Activated T-cell treated with anti-CD3 and anti-CD28 coated beads for 24 hours (primary cell): Measurements from ENCODE around the gene NDUFC1.

ENCODE experiments used
- DNase-seq: peaks from one replicate; pipeline ENCODE4 v3.0.0-alpha.2; 2020; ENCODE audit warnings: low read depth

The NDUFC1 gene

DNA sequence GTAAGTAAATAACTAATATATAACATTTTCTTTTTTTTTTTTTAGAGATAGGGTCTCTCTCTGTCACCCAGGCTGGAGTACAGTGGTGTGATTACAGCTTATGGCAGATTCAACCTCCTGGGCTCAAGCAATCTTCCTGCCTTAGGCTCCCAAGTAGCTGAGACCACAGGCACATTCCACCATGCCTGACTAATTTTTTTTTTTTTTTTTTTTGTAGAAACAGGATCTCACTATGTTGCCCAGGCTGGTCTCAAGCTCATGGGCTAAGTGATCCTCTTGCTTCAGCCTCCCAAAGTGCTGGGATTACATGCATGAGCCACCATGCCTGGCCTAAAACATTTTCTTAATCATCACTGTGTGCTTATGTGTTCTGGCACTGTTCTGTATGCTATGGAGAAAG lies 55.0 kb downstream of the NDUFC1 start:
- no peak for DNase-seq

DNA sequence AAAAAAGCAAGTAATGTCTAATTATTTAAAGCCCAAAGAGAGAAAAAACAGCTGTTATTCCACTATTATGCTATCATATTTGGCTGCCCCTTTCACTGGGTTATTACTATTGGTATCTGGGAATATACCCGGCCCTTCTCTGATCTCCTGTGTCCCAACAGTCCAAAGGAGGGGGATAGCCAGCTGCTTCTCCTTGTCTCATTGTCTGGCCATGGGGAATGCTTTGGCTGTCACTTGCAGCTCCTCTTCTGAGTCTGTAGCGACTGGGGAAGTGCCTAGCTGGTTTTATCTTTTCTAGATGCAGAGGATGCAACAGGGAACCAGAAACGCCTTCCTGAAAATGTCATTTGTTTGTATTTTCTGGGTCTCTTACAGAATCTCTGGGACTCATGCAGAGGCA lies 56.1 kb downstream of the NDUFC1 start:
- no peak for DNase-seq

DNA sequence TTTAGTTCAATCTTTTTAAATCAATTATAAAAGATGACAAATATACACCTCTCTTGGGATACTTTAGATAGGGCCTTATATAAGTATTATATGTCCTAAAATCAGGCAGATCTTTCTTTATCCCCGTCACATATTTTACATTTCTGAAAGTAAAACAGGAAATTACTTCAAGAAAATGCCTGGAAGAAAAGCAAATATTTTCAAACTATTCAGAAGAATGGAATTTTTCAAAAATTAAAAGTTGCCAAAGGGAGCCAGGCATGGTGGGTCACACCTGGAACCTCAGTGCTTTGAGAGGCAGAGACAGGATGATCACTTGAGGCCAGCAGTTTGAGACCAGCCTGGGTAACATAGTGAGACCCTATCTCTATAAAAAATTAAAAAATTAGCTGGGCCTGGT lies 56.7 kb downstream of the NDUFC1 start:
- no peak for DNase-seq

DNA sequence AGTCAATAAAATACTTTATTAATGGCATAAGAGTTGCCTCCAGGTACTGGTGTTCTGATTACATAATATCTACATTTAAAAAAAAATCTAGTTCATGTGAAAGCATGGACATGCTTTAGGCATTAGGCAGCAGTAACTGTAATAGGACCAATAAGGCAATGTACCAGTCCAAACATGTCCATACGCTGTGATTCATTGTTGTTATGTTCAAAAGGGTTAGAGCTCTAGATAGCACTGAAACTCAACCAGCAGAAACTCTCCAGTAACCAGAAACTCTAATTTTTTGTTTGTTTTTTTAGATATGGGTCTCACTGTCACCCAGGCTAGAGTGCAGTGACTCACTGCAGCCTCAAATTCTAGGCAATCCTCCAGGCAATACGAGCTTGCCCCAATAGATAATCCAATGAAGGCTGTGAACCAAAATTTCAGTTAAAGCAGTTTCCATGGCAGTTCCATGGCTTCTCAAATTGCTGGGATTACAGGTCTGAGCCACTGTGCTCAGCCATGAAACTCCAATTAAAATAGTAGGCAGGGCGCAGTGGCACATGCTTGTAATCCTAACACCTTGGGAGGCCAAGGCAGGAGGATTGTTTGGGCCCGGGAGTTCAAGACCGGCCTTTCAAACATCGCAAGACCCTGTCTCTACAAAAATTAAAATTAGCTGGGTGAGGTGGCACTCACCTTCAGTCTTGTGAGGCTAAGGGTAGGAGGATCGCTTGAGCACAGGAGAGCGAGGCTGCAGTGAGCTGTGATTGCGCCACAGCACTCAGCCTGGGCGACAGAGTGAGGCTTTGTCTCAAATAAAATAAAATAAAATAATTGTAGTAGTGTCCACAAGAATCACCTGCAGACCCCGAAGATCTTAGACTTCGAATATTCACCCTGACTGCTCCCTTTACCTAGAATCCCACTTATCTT lies 58.6 kb downstream of the NDUFC1 start:
- DNase-seq, result no peak

DNA sequence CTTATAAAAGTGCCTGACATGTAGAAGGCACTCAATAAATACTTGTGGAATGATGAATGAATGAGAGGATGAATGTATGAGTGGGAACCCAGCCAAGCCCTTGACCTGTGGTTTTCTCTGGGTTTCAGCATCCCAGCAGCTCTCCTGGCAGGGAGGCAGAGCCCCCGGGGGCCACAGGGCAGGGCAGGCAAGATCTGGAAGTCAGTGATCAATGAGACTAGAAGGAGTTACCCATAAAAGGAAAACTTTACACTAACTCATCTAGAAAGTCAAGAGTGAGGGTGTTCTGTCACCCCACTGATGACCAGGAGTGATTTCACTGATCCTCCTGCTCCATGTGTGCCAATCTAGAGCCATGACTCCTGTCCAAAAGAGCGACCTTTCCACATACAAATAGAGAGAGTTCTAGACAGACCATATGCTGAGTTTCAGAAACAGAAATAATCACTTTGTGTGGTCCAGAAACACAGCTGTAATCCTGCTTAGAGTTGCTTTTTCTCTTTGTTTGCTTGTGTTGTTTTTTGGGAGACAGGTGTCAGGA lies 59.7 kb downstream of the NDUFC1 start:
- DNase-seq, result no peak

DNA sequence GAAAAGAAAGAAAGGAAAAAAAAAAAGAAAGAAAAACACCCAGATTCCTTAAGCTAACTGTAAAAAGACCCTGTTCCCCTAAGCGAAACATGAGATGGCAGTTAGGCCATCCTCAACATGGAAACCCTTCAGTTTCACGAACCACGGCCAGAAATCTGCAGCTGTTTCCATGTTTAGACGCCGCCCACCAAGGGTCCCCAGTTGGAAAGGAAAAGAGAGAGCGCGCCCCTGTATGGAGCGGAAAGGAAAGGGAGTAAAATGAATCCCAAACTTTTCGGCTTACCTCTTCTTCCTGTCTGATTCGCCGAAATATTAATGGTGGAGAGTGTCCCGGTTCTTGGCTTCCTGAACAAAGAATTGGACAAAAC lies 60.5 kb downstream of the NDUFC1 start:
- no peak for DNase-seq

DNA sequence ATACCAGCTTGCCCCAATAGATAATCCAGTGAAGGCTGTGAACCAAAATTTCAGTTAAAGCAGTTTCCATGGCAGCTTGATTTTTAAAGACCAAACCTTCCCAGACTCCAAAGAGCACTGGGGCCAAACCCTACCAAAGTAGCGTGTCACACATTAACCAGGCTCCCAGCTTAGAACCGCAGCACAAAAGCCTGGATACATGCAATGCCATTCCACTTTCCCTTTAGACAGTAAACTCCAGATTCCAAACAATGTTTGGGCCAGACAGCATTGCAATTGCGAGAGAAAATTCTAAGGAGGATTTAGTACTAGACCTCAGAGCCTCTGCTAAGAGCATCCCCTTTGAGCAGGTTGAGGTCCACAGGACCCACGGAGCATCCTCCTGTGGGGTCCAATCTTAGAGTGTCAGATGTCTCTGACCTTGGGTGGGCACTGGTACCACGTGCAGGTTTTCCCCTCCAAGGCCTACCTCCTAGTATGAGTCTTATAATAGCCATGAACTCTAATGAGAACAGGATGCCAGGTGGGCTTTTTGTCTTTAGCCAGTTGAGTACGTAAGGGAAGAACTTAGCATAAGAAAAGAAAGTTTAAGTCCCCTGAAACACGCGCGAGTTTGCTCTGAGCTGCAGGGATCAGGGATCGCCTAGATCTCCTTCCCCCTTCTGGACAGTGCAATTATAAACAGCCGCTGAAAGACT lies 61.0 kb downstream of the NDUFC1 start:
- no peak for DNase-seq
